GM18870 (cell line): Measurements from ENCODE around the gene LYG1.
"Not testable (repeated sequence)": the region's sequence is repeated elsewhere in the genome, so short reads cannot be mapped to it uniquely, and the experiment has no call there.

Experiments
- ATAC-seq: cut with Tn5 transposase; IDR thresholded peaks from one replicate; pipeline ENCODE4 v1.9.1; 2021; ENCODE audit warnings: moderate library complexity; ENCODE audit not compliant: unreplicated experiment

Gene LYG1

GRCh38 chr2:99278195-99278765 lies 22.7 kb downstream of the LYG1 start:
- not testable (repeated sequence) for ATAC-seq

- no peak for ATAC-seq
Observed at GRCh38 chr2:99275882-99276281, 25.1 kb downstream of the LYG1 start.

- ATAC-seq = no peak
Observed at GRCh38 chr2:99261242-99261641, 39.8 kb downstream of the LYG1 start.

GRCh38 chr2:99260184-99260583 lies 40.8 kb downstream of the LYG1 start:
- no peak for ATAC-seq

- no peak for ATAC-seq
Observed at GRCh38 chr2:99259465-99259864, 41.5 kb downstream of the LYG1 start.

GRCh38 chr2:99256677-99257076 lies 44.3 kb downstream of the LYG1 start:
- no peak for ATAC-seq

GRCh38 chr2:99255491-99256318 lies 45.3 kb downstream of the LYG1 start, which contains the start of gene LYG2:
TSS of gene LYG2 (minus strand) at chr2:99255666. CDS start at chr2:99254260, 1,406 bp downstream.
- ATAC-seq = no peak

- ATAC-seq = no peak
Observed at GRCh38 chr2:99249951-99250350, 51.0 kb downstream of the LYG1 start.

- ATAC-seq = no peak
Observed at GRCh38 chr2:99242151-99242550, 58.8 kb downstream of the LYG1 start.

- no peak for ATAC-seq
Observed at GRCh38 chr2:99240431-99240830, 60.6 kb downstream of the LYG1 start.

- ATAC-seq = no peak
Observed at GRCh38 chr2:99238599-99238998, 62.4 kb downstream of the LYG1 start.
